ENCODE results near the gene IGF2BP3.
A peak's percentile ranks its signal among the peaks of the same experiment; 100 is the strongest.

IGF2BP3 gene

GRCh38 chr7:23372611-23373010, 97.7 kb downstream of the IGF2BP3 start:
- no peak for DNase-seq

DNA sequence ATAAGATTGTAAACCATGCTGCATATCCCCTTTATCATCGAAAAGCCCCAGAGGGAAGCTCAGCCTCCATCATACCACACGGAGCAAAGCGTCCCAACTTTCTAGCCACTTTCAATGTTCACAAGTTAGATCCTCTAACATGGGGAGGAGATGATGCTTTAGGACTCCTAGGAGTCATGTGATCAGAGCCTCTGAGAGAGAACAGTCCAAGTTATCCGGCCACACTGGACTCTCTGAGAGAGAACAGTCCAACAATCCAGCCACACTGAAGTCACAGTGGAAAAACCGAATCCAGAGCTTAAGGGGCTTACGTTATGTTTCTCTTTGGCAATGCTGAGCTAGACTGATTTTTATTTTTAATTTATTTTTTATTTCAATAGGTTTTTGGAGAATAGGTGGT, 98.6 kb downstream of the IGF2BP3 start:
- DNase-seq = no peak

DNA sequence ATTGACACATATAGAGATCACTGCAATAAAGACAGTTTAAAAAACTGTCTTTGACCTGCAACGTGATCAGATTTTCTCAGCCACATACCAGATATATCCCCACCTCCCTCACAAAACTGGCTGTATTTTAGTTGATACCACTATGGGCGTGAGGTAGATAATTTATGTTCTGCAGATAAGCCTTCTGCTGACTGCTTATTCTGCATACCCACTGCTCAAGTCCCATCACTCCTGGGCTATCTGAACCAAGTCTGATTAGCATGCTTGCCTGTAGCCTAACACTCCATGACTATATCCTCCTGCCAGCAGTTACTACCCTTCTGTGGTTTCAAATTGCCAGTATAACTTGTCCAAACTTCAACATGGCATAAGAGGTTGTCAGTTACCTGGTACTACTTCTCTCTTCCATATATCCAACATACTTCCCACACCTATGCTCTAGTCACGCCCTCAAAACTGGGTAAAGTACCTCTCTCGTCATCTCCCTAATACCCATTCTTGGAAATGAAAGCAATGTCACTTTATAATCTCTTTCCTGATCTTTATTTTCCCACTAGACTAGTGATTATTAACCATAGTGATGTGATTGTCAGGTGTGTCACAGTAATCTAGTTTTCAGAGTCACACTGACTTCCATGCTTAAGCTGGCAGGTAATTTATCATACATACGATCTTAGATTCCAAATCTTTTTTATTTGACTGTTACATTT, 100.4 kb downstream of the IGF2BP3 start:
- DNase-seq = no peak

DNA sequence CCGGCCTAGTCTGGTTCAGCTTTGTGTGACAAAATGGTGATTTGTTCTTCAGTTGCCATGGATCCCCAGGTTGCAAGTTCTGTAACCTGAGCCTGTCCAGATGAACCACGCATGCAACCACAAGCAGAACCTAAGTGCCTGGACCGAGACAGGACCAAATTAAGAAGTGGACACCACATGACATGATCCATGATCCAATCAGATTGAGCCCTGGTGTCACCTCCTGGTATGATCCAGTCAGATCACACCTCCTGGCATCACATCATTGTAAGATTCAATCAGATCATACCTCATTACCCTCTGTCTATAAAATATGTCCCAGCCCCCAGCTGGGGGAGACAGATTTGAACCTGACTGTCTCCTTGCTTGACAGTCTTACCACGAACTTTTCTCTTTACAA, 101.2 kb downstream of the IGF2BP3 start:
- DNase-seq = no peak

- no peak for DNase-seq
Observed at GRCh38 chr7:23358152-23358674, 112.1 kb downstream of the IGF2BP3 start.

GRCh38 chr7:23357190-23358093, 112.8 kb downstream of the IGF2BP3 start:
- peak; percentile 38 for DNase-seq

- DNase-seq = no peak
Observed at GRCh38 chr7:23356726-23357125, 113.6 kb downstream of the IGF2BP3 start.

- no peak for DNase-seq
Observed at GRCh38 chr7:23356168-23356567, 114.1 kb downstream of the IGF2BP3 start.

DNA sequence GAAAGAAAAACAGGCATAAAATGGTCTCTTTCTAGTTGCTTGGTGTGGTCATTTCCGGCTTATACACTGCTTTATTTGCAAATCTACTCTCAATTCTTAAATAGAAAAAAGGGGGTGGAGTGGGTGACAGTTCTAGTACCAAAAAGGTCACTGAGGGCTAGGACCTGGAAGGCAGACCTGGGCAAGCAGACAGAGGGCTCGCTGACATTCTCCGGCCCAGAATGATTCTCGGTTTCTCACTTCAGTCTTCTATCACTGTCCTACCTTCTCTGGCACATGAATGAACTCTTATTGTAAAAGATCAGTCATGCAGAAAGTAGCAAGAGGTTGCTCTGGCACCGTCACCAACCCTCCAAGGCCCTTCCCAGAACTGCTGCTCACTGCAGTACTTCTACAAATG, 117.1 kb downstream of the IGF2BP3 start:
- DNase-seq = no peak

GRCh38 chr7:23350466-23350865, 119.8 kb downstream of the IGF2BP3 start:
- DNase-seq = no peak

- no peak for DNase-seq
Observed at GRCh38 chr7:23349484-23350157, 120.7 kb downstream of the IGF2BP3 start.

- DNase-seq = no peak
Observed at GRCh38 chr7:23347682-23348180, 122.6 kb downstream of the IGF2BP3 start.

DNA sequence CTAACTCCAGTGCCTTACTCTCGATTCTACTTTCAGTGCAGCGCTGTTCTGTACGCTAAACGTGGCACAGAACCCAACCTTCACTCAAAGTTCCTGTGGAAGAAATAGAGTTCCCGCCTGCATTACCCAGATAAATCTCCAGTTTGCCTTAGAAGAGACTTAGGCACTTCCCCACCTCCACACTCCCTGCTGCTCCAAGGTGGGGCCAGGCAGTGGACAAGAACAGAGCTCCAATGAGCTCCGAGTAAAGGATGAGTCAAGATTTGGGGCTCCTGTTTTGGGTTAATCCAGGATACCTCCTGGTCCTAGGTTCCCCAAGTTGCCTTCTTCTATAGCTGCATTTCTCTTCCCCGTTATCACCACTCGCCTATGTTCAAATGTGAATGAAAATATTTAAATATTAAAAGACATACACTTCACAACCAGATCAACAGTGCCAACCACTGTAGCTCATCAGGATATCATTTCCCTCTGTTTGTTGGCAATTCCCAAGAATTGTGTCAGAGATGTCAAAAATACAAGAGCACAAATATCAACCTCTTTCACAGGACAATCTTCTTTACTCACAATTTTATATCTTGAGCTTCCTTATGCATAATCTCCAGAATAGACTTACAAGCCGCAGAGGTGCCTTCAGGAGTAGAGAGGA, 123.1 kb downstream of the IGF2BP3 start:
- DNase-seq = no peak

GRCh38 chr7:23346316-23346715, 124.0 kb downstream of the IGF2BP3 start:
- no peak for DNase-seq

DNA sequence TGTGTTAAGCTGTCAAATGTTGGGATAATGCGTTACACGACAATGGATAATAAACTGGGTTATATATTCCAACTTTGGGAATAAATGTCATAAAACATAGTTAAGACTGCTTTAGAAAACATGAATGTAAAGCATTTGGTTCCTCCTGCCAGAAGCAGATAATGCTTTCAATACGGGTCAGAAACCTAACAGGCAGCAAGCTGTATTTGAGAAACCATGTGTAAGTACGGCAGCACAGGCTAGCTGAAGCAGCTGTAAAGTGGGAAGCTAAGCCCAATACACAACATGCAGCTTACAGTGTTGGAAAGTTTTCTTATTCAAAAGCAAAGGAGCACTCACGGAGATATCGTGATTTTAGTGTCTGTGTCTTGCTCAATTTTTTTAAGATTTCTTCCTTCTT, 124.7 kb downstream of the IGF2BP3 start:
- DNase-seq = no peak

DNA sequence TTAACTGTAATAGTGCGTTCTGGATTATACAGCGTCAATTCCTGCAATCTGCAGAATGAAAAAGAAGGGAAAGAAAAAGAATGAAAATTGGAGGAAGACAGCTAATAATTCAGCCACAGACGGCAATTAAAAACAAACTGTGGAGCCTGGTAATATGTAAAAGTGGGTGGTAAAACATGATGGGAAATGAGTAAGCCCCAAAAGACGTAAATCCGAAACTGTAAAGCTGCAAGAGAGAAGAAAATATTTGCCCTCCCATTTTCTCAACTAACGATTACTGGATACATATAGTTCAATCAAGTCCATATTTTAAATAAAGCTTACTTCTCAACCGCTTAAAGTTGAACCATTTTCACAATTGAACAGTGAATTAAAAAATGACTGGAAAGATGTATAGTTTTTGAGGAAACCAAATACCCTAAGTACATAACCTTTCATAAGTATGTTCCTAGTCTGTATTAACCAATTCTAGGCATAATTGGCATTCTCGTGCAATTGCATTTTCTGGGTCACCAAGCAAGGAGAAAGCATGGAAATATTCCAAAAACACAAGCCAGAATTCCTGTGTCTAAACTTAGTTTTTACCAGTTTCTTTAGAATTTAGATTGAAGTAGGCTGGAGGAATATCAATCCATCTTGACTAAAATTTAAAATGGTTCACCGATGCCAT, 126.3 kb downstream of the IGF2BP3 start:
- no peak for DNase-seq

GRCh38 chr7:23343102-23343501, 127.2 kb downstream of the IGF2BP3 start:
- no peak for DNase-seq

GRCh38 chr7:23341846-23342598, 128.3 kb downstream of the IGF2BP3 start:
- DNase-seq = no peak

DNA sequence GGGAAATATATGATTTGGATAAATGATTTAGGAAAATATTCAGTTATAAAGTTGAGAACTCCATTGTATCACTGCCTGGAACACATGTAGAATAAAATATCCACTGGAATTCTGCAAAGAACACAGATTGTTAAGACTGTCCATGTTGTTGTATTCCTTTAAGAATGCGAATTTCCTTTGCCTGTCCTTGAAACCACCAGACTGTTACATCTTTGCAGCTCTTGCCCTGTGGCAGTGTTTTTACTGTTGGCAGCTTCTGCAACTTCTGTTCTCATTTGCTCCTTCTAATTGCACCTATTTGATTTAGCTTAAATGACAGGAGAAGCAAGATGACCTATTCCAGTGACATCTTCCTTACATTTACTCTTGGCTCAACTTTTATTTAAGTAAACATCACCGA, 131.4 kb downstream of the IGF2BP3 start:
- DNase-seq = no peak

GRCh38 chr7:23338439-23338838, 131.9 kb downstream of the IGF2BP3 start:
- DNase-seq = no peak

DNA sequence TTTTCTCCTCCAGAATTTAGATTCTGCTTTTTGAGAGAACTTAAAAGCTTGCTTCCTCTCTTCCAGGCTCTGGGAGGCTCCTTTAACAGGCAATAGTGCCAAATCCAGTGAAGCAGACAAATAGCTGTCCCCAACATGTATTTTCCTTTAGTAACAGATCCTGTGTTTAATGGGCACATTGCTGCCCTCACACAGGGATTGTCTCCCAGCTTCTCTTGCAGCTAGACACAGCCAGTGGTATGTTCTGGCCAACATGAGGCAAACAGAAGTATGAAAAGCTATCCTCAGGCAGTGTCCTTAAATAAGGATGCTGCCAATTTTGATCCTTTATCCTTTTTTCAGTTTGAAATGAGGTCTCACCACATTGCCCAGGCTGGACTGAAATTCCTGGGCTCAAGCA, 132.9 kb downstream of the IGF2BP3 start:
- DNase-seq = no peak
